Measurements from ENCODE around the gene ADGRG3. TPM values are rescaled to one million over a fixed set of nuclear protein-coding genes. Genes with fewer than 3 reads are reported as not detected.

Gene ADGRG3
- total and polyA plus RNA-seq, 2 of the 13 experiments (the other 11 are each of a cell fraction or from before 2014, with no cell fraction given), result 2.7 to 11.8 TPM

DNA sequence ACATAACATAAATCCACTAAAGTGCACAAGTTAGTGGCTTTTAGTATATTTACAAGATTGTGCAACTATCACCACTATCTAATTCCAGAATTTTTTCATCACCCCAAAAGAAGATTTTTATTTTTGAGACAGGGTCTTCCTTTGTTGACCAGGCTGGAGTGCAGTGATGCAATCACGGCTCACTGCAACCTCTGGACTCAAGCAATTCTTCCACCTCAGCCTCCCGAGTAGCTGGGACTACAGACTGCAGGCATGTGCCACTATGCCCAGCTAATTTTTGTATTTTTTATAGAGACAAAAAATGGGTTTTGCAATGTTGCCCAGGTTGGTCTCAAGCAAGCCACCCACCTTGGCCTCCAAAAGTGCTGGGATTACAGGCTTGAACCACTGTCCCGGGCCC is 41.6 kb downstream of the ADGRG3 start (continued):
- TF ChIP-seq HNF1A (IDR thresholded peaks at IDR 0.05; ENCODE audit: low read depth) (peak; percentile 63), HNF1A (CRISPR knock-in tag; IDR thresholded peaks at IDR 0.05; ENCODE audit: borderline replicate concordance) (peak; percentile 83; the same call in 1 of the 2 replicates), TCF12 (IDR thresholded peaks at IDR 0.05) (no peak), TCF12 (CRISPR knock-in tag; IDR thresholded peaks at IDR 0.05) (no peak), ZSCAN29 (CRISPR knock-in tag; conservative IDR thresholded peaks at IDR 0.05) (0 out of 2 replicates have a peak, but pooled peaks have one; percentile 37), REPIN1 (CRISPR knock-in tag; IDR thresholded peaks at IDR 0.05; ENCODE audit: borderline replicate concordance, low read depth) (peak; percentile 48; the same call in 1 of the 2 replicates), BCL6 (CRISPR knock-in tag; IDR thresholded peaks at IDR 0.05) (peak; percentile 46), JDP2 (CRISPR knock-in tag; IDR thresholded peaks at IDR 0.05; ENCODE audit: borderline replicate concordance) (no peak), PHF21A (CRISPR knock-in tag; IDR thresholded peaks at IDR 0.05) (peak; percentile 69), FOXA3 (CRISPR knock-in tag; IDR thresholded peaks at IDR 0.05) (peak; percentile 77), HMG20A (CRISPR knock-in tag; IDR thresholded peaks at IDR 0.05; ENCODE audit: borderline replicate concordance) (peak; percentile 43; the same call in 1 of the 2 replicates), SMARCC2 (IDR thresholded peaks at IDR 0.05) (0 out of 2 replicates have a peak, but pooled peaks have one; percentile 36), DRAP1 (CRISPR knock-in tag; IDR thresholded peaks at IDR 0.05) (peak; percentile 32; the same call in 1 of the 2 replicates), ZNF446 (CRISPR knock-in tag; IDR thresholded peaks at IDR 0.05) (no peak), ZNF432 (CRISPR knock-in tag; IDR thresholded peaks at IDR 0.05; ENCODE audit: borderline replicate concordance) (no peak), ATF3 (CRISPR knock-in tag; IDR thresholded peaks at IDR 0.05) (peak; percentile 96), RARA (CRISPR knock-in tag; IDR thresholded peaks at IDR 0.05) (peak; percentile 23; the same call in 1 of the 2 replicates), SIX1 (CRISPR knock-in tag; IDR thresholded peaks at IDR 0.05; ENCODE audit: borderline replicate concordance) (no peak), CBX5 (CRISPR knock-in tag; IDR thresholded peaks at IDR 0.05; ENCODE audit: borderline replicate concordance) (peak; percentile 33; the same call in 1 of the 2 replicates), LCORL (IDR thresholded peaks at IDR 0.05) (no peak), LCORL (CRISPR knock-in tag; IDR thresholded peaks at IDR 0.05) (peak; percentile 70), SOX6 (IDR thresholded peaks at IDR 0.05) (no peak), SOX6 (CRISPR knock-in tag; IDR thresholded peaks at IDR 0.05) (peak; percentile 73), POGK (CRISPR knock-in tag; conservative IDR thresholded peaks at IDR 0.05) (no peak), HOXA3 (CRISPR knock-in tag; IDR thresholded peaks at IDR 0.05) (peak; percentile 70; the same call in 1 of the 2 replicates), BHLHE40 (IDR thresholded peaks at IDR 0.05; ENCODE audit: low read length) (no peak)
- TF ChIP-seq, protein P1, sequence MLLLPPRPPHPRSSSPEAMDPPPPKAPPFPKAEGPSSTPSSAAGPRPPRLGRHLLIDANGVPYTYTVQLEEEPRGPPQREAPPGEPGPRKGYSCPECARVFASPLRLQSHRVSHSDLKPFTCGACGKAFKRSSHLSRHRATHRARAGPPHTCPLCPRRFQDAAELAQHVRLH (CRISPR knock-in tag; IDR thresholded peaks at IDR 0.05; ENCODE audit: borderline replicate concordance, low read depth), result peak; percentile 38; the same call in 1 of the 2 replicates

Data from HepG2 (cell line).